Activated naive CD4-positive, alpha-beta T cell treated with anti-CD3 and anti-CD28 coated beads, Interleukin-2, amount 10 ng/mL, durations not matched to agents 7 days and 5 days (primary cell): ENCODE measurements around the gene C2orf42.
A peak's percentile ranks its signal among the peaks of the same experiment; 100 is the strongest.
"Not testable (repeated sequence)": the region's sequence is repeated elsewhere in the genome, so short reads cannot be mapped to it uniquely, and the experiment has no call there.

ENCODE experiments used
- CTCF ChIA-PET: fragments of 350-600 bp; sonication (Branson Sonifier 250); formaldehyde crosslinking; loops from one replicate; lab custom pipeline; 2021; ENCODE audit warnings: antibody characterized with exemption; lab: Charles Lee
- DNase-seq: peaks from one replicate; pipeline ENCODE4 v3.0.0-alpha.2; 2020
- H3K27ac Mint-ChIP-seq: one replicate; pipeline ENCODE4 v1.8.0; 2021; ENCODE audit warnings: mild to moderate bottlenecking, moderate library complexity, mixed read lengths
- H3K27me3 Mint-ChIP-seq: one replicate; pipeline ENCODE4 v1.8.0; 2021; ENCODE audit warnings: mild to moderate bottlenecking, mixed read lengths
- H3K36me3 Mint-ChIP-seq: one replicate; pipeline ENCODE4 v1.8.0; 2021; ENCODE audit warnings: mixed read lengths
- H3K4me1 Mint-ChIP-seq: one replicate; pipeline ENCODE4 v1.8.0; 2021; ENCODE audit warnings: mixed read lengths
- H3K4me3 Mint-ChIP-seq: one replicate; pipeline ENCODE4 v1.8.0; 2021; ENCODE audit warnings: mild to moderate bottlenecking, moderate library complexity, mixed read lengths
- H3K9me3 Mint-ChIP-seq: one replicate; pipeline ENCODE4 v1.8.0; 2021; ENCODE audit warnings: mixed read lengths

The C2orf42 gene

DNA sequence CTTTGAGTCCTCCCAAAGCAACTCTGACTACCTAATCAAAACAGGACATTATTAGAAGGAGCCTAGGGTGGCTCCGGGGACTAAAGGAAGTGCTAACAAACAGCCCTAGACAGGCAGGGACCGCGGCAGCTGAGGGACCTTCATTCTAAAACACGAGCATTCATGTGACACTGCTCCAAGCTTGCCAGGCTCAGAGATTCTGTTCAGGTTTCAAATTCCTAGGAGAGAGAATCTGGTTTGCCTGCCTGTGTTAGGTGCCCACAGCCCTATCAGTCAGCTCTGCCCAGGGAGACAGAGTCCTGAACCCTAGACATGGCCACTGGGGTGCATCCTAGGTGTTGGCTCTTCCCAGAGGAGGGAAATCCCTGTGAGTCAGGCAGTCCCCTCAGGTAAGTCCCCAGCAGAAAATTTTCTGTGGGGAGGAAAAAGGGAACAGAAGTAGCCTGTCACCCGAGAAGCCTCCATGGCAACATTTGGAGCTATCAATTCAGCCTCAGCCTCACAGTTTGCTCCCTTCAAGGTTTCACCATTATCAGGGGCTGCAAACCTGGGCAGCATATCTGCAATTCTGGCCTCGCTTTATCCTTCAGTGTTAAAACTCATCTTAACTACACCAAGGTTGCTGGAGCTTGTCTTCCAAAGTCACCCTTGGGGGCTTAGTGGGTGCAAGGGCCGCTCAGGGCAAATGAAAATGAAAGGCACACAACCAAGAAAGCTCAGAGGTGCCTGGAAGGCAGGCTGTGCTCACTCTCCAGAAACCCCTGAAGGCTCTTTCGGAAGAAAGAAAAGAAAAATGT is 75.0 kb downstream of the C2orf42 start:
- Mint-ChIP-seq H3K4me3 (no peak overlapping the region), H3K27ac (no peak overlapping the region), H3K36me3 (no peaks in the 10 kb centered on the region), H3K4me1 (peaks cover 47% of the 10 kb centered on the region), H3K9me3 (no peaks in the 10 kb centered on the region), H3K27me3 (no peaks in the 10 kb centered on the region)
- CTCF ChIA-PET: interaction anchor here (1.4 to 1.8 kb wide), 2 partner anchors 11 to 21 kb away, joined by 4 to 5 read pairs; no protein-coding TSS in a partner anchor
- no peak for DNase-seq

GRCh38 chr2:70113359-70114070 is 77.3 kb downstream of the C2orf42 start:
- no peaks in the 10 kb centered on the region for H3K36me3 Mint-ChIP-seq
- no peak overlapping the region for H3K27ac Mint-ChIP-seq
- H3K9me3 Mint-ChIP-seq: no peaks in the 10 kb centered on the region
- peaks cover 55% of the 10 kb centered on the region for H3K4me1 Mint-ChIP-seq
- CTCF ChIA-PET: no interaction called here
- H3K4me3 Mint-ChIP-seq: no peak overlapping the region
- DNase-seq: no peak
- no peaks in the 10 kb centered on the region for H3K27me3 Mint-ChIP-seq

DNA sequence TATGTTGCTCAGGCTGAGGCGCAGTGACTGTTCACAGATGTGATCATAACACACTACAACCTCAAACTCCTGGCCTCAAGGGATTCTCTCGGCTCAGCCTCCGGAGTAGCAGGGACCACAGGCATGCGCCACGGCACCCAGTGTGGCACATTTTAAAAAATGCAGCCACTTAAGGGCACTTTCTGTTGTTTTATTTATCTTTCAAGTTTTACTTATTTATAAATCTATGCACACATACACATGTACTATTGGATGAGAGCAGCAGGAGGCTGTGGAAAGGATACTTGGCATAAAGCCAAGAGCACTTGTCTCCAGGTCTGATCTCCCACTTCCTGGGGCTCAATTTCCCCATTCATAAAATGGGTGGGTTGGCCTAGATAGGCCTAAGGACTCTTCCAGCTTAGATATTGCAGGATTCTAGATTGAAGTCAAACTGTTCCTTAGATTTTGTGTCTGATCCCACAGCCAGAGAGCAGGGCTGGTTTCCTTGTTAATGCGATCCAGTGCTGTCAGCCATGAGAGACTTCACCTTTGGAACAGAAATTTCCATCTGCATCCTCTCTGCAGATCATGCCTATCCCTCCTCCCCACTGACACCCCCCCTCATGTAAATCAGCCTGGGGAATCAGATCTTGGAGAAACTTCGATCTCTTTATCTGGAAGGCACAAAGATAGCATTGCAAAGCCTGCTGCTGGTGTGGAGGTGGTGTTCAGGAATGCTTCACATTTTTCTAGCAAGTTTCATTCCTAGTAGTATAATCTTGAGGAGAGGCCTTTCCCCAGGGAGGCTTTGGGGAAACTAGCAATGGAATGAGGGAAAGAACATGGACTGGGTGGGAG is 78.8 kb downstream of the C2orf42 start:
- H3K4me1 Mint-ChIP-seq: peaks cover 63% of the 10 kb centered on the region
- no peaks in the 10 kb centered on the region for H3K27me3 Mint-ChIP-seq
- no peaks in the 10 kb centered on the region for H3K9me3 Mint-ChIP-seq
- H3K27ac Mint-ChIP-seq: no peak overlapping the region
- DNase-seq: no peak
- CTCF ChIA-PET: no interaction called here
- no peaks in the 10 kb centered on the region for H3K36me3 Mint-ChIP-seq
- no peak overlapping the region for H3K4me3 Mint-ChIP-seq

DNA sequence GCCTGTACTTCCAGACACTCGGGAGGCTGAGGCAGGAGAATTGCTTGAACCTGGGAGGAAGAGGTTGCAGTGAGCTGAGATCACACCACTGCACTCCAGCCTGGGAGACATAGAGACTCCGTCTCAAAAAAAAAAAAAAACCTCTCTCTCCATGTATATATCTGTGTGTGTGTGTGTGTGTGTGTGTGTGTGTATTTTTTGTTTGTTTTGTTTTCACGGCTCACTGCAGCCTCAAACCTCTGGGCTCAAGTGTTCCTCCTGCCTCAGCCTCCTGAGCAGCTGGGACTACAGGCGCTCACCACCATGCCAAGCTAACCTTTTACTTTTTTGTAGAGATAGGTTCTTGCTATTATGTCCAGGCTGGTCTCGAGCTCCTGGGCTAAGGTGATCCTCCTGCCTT is 80.4 kb downstream of the C2orf42 start:
- not testable (repeated sequence) for H3K27me3 Mint-ChIP-seq, H3K9me3 Mint-ChIP-seq, H3K36me3 Mint-ChIP-seq, H3K4me3 Mint-ChIP-seq, DNase-seq, H3K27ac Mint-ChIP-seq
- peaks cover 57% of the 10 kb centered on the region for H3K4me1 Mint-ChIP-seq
- CTCF ChIA-PET: interaction anchor here (1.1 to 2.0 kb wide), 3 partner anchors 16 to 198 kb away, joined by 3 to 6 read pairs (median 3); no protein-coding TSS in a partner anchor

DNA sequence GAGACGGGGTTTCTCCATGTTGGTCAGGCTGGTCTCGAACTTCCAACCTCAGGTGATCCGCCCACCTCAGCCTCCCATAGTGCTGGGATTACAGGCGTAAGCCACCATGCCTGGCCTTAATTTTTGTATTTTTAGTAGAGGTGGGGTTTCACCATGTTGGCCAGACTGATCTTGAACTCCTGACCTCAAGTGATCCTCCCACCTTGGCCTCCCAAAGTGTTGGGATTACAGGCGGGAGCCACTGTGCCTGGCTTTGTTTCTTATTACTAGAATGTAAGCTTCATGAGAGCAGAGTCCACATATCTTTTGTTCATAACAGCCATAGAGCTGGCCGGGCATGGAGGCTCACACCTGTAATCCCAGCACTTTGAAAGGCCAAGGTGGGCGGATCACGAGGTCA is 84.7 kb downstream of the C2orf42 start:
- CTCF ChIA-PET: interaction anchor here (3.4 kb wide), 1 partner anchor 27 kb away, joined by 9 read pairs; no protein-coding TSS in a partner anchor
- DNase-seq, H3K4me3 Mint-ChIP-seq, H3K27ac Mint-ChIP-seq, H3K27me3 Mint-ChIP-seq, H3K9me3 Mint-ChIP-seq, H3K36me3 Mint-ChIP-seq: not testable (repeated sequence)
- peaks cover 66% of the 10 kb centered on the region for H3K4me1 Mint-ChIP-seq

GRCh38 chr2:70104231-70105111 is 86.3 kb downstream of the C2orf42 start:
- CTCF ChIA-PET: interaction anchor here (0.8 to 3.4 kb wide), 8 partner anchors 9 to 193 kb away, joined by 3 to 10 read pairs (median 4); no protein-coding TSS in a partner anchor
- DNase-seq: peak; percentile 53
- Mint-ChIP-seq H3K9me3 (no peaks in the 10 kb centered on the region), H3K4me3 (peak overlapping the region; percentile 66), H3K27me3 (no peaks in the 10 kb centered on the region), H3K4me1 (peaks cover 57% of the 10 kb centered on the region), H3K27ac (peak overlapping the region; percentile 90), H3K36me3 (no peaks in the 10 kb centered on the region)

GRCh38 chr2:70103531-70104061 is 87.2 kb downstream of the C2orf42 start:
- H3K9me3 Mint-ChIP-seq: no peaks in the 10 kb centered on the region
- H3K27me3 Mint-ChIP-seq: no peaks in the 10 kb centered on the region
- DNase-seq: peak; percentile 37
- peaks cover 48% of the 10 kb centered on the region for H3K4me1 Mint-ChIP-seq
- CTCF ChIA-PET: interaction anchor here (0.8 to 3.4 kb wide), 5 partner anchors 11 to 192 kb away, joined by 3 to 10 read pairs (median 5); no protein-coding TSS in a partner anchor
- peak overlapping the region; percentile 90 for H3K27ac Mint-ChIP-seq
- H3K36me3 Mint-ChIP-seq: no peaks in the 10 kb centered on the region
- peak overlapping the region; percentile 66 for H3K4me3 Mint-ChIP-seq

DNA sequence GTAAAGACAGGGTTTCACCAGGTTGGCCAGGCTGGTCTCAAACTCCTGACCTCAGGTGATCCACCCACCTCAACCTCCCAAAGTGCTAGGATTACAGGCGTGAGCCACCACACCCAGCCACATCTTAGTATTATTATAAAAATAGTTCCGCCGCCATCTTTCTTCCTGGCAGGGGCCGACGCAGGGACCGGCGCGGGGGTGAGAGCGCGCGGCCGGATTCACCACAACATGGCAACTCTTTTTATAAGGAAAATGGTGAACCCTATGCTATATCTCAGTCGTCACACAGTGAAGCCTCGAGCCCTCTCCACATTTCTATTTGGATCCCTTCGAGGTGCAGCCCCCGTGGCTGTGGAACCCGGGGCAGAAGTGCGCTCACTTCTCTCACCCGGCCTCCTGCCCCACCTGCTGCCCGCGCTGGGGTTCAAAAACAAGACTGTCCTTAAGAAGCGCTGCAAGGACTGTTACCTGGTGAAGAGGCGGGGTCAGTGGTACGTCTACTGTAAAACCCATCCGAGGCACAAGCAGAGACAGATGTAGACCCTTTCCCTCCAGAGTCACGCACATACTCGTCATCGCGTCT is 88.4 kb downstream of the C2orf42 start:
- H3K4me3 Mint-ChIP-seq, H3K27me3 Mint-ChIP-seq, CTCF ChIA-PET, H3K9me3 Mint-ChIP-seq, H3K27ac Mint-ChIP-seq, DNase-seq, H3K36me3 Mint-ChIP-seq: not testable (repeated sequence)
- peaks cover 39% of the 10 kb centered on the region for H3K4me1 Mint-ChIP-seq

DNA sequence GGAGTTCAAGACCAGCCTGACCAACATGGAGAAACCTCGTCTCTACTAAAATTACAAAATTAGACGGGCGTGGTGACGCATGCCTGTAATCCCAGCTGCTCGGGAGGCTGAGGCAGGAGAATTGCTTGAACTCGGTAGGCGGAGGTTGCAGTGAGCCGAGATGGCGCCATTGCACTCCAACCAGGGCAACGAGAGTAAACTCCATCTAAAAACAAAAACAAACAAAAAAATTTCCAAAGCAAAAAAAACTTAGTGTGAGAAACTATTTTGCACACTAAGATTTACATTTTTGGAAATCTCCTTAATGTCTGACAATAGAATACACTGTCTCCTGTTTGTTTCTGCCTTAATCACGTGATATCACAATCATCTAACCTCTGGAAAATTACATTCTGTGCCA is 89.1 kb downstream of the C2orf42 start:
- H3K9me3 Mint-ChIP-seq, H3K27ac Mint-ChIP-seq, H3K4me3 Mint-ChIP-seq, H3K27me3 Mint-ChIP-seq, DNase-seq, H3K36me3 Mint-ChIP-seq, CTCF ChIA-PET: not testable (repeated sequence)
- H3K4me1 Mint-ChIP-seq: peaks cover 33% of the 10 kb centered on the region

DNA sequence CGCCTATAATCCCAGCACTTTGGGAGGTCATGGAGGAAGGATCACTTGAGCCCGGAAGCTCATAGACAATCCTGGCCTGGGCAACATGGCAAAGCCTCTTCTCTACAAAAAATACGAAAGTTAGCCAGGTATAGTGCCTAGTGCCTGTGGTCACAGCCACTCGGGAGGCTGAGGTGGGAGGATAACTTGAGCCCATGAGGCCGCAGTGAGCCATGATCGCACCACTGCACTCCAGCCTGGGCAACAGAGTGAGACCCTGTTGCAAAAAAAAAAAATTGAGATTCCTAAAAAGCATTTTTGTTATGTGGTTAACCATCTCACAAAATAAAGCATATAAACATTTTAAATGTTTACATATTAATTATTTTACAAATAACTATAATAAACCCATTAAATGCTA is 89.6 kb downstream of the C2orf42 start:
- H3K27me3 Mint-ChIP-seq: no peaks in the 10 kb centered on the region
- H3K9me3 Mint-ChIP-seq: no peaks in the 10 kb centered on the region
- H3K4me1 Mint-ChIP-seq: peaks cover 33% of the 10 kb centered on the region

More for the DNA sequence above, 89.6 kb downstream of the C2orf42 start:
- no peak for DNase-seq
- H3K4me3 Mint-ChIP-seq: no peak overlapping the region
- H3K36me3 Mint-ChIP-seq: no peaks in the 10 kb centered on the region
- CTCF ChIA-PET: no interaction called here
- H3K27ac Mint-ChIP-seq: no peak overlapping the region
